ENCODE results near the gene CC2D1A. TPM values are rescaled to one million over a fixed set of nuclear protein-coding genes. Genes with fewer than 3 reads are reported as not detected.

The CC2D1A gene
- polyA plus RNA-seq, 1 donor from 2014 or later: 15.5 TPM

DNA sequence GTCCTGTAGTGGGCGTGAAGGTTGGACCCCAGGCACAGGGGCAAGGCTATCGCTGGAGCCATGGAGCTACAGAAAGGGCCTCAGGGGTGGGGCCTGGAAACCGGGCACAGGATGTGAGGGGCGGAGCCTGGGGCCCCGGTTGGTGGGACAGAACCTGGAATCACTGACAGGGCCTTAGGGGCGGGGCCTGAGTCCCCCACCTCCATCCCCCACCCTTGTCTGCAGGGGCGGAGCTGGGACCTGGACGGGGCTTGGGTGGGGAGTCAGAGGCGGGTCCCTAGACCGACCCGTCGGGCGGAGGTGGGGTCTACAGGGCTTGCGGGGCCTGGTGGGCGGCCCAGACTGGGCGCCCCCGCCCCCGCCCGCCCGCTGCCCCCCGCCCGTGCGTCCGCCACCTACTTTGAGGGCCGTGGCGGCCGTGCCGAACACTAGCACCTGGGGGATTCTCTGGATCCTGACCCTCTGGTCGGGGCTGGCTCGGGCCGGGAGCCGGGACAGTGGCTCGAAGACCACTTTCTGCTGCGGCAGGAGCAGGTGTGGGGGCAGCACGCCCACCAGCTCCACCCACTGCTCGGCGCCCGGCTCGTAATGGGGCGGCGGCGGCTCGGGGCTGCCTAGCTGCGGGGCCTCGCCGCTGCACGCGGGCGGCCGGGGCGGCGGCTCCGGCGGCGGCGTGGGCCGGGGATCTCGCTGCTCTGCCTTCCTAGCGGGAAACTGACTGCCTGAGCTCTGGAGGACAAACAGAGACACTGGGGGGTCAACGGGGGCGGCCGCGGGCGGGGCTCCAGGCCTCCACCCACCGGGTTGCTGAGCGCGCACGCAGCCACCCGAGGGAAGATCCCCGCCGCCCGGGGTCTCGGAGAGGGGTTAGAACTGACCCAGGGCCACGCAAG lies 72.6 kb downstream of the CC2D1A start:
- peaks cover 17 to 39% (median 23%) of the 10 kb centered on the region in 3 donors for H3K4me1 Mint-ChIP-seq
- H3K4me3 Mint-ChIP-seq: peak overlapping the region; percentile 35 to 82 (median 57)
- peaks cover 3% of the 10 kb centered on the region for H3K36me3 Mint-ChIP-seq
- peaks cover 2% of the 10 kb centered on the region for H3K27me3 Mint-ChIP-seq
- no peaks in the 10 kb centered on the region for H3K9me3 Mint-ChIP-seq
- H3K27ac Mint-ChIP-seq: peak overlapping the region in 2 of 3 donors; percentile 31 to 77

- H3K4me3 Mint-ChIP-seq: peak overlapping the region; percentile 3 to 73 (median 24)
- H3K4me1 Mint-ChIP-seq: peaks cover 17 to 36% (median 21%) of the 10 kb centered on the region in 3 donors
These were observed 73.2 kb downstream of the CC2D1A start for GRCh38 chr19:13979244-13979615.

DNA sequence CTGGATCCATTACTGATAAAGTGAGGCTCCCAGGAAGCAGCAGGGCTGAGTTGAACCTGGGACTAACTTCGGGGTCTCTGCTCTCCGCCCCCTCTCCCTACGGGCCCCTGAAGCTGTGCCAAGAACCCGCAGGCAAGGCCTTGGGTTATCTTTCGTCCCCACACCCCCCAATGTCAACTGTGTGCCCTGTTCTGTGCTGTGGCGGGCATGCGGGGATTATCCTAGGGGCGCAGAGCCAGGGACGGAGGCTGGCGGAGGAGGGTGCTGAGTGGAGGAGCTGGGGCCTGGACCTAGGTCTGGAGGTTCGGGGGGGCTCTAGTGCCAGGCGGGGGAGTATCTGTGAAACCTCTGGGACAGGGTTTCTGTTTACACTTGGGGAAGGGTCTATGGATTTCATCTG lies 73.7 kb downstream of the CC2D1A start:
- peaks cover 3% of the 10 kb centered on the region for H3K36me3 Mint-ChIP-seq
- H3K27me3 Mint-ChIP-seq: peaks cover 2% of the 10 kb centered on the region
- no peaks in the 10 kb centered on the region for H3K9me3 Mint-ChIP-seq
- peaks cover 17 to 35% (median 21%) of the 10 kb centered on the region in 3 donors for H3K4me1 Mint-ChIP-seq
- peak overlapping the region; percentile 23 to 50 (median 46) for H3K27ac Mint-ChIP-seq
- H3K4me3 Mint-ChIP-seq: peak overlapping the region; percentile 3 to 73 (median 34)

More at GRCh38 chr19:13979244-13979615, 73.2 kb downstream of the CC2D1A start:
- peak overlapping the region in 1 of 3 donors; percentile 50 for H3K27ac Mint-ChIP-seq
- H3K27me3 Mint-ChIP-seq: peaks cover 2% of the 10 kb centered on the region
- H3K36me3 Mint-ChIP-seq: peaks cover 3% of the 10 kb centered on the region
- H3K9me3 Mint-ChIP-seq: no peaks in the 10 kb centered on the region

- H3K4me1 Mint-ChIP-seq: peaks cover 19 to 37% (median 23%) of the 10 kb centered on the region in 3 donors
- peak overlapping the region in 1 of 4 donors; percentile 79 for H3K4me3 Mint-ChIP-seq
- H3K9me3 Mint-ChIP-seq: no peaks in the 10 kb centered on the region
- H3K27ac Mint-ChIP-seq: peak overlapping the region in 1 of 3 donors; percentile 23
- H3K27me3 Mint-ChIP-seq: peaks cover 2% of the 10 kb centered on the region
- H3K36me3 Mint-ChIP-seq: no peaks in the 10 kb centered on the region
These were observed 74.3 kb downstream of the CC2D1A start for GRCh38 chr19:13980340-13980739.

Other genes with a start within 250 kb of the CC2D1A start
- 17.6 TPM for gene MRI1, start 141.7 kb upstream of the CC2D1A start, polyA plus RNA-seq
- gene C19orf53, start 131.7 kb upstream of the CC2D1A start, polyA plus RNA-seq: 208 TPM
- 1.2 TPM for gene ZSWIM4, start 110.8 kb upstream of the CC2D1A start, polyA plus RNA-seq
- not detected for gene NANOS3, start 29.1 kb upstream of the CC2D1A start, polyA plus RNA-seq
- not detected for gene BRME1, start 84 bp upstream of the CC2D1A start, polyA plus RNA-seq
- not detected for gene PODNL1, start 32.2 kb downstream of the CC2D1A start, polyA plus RNA-seq
- gene DCAF15, start 46.3 kb downstream of the CC2D1A start, polyA plus RNA-seq: 5.7 TPM
- gene RFX1, start 100.1 kb downstream of the CC2D1A start, polyA plus RNA-seq: 3.7 TPM
- gene RLN3, start 121.9 kb downstream of the CC2D1A start, polyA plus RNA-seq: 0.65 TPM
- 58.3 TPM for gene IL27RA, start 125.6 kb downstream of the CC2D1A start, polyA plus RNA-seq
- gene PALM3, start 155.9 kb downstream of the CC2D1A start, polyA plus RNA-seq: not detected
- gene MISP3, start 166.6 kb downstream of the CC2D1A start, polyA plus RNA-seq: 0.16 TPM
- not detected for gene C19orf67, start 179.6 kb downstream of the CC2D1A start, polyA plus RNA-seq
- gene SAMD1, start 184.6 kb downstream of the CC2D1A start, polyA plus RNA-seq: 2.8 TPM
- gene PRKACA, start 211.6 kb downstream of the CC2D1A start, polyA plus RNA-seq: 1.4 TPM
- gene ASF1B, start 230.4 kb downstream of the CC2D1A start, polyA plus RNA-seq: 1.9 TPM

Data from IgD-negative memory B cell (primary cell).